ENCODE results near the gene PAK1. TPM values are rescaled to one million over a fixed set of nuclear protein-coding genes. Genes with fewer than 3 reads are reported as not detected.

The PAK1 gene
- total RNA-seq, 2 donors from 2014 or later, result 12.5 to 15.2 TPM

DNA sequence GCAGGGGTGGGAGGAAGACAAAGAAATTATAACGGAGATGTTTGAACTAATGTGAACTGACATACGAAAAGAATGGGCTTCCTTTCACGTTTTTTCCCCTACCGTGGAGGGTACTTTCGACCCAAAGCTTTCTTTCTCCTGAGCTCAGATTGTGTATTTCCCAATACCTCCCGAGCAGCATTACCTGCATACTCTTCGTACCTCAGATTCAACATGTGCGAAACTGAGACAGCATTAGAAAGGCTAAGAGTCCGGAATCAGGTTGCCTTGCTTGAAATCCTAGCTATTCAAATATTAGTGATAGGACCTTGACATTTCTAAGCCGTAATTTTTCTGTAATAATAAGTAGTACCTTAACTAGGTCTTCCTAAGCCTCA, 778 bp upstream of the PAK1 start:
- Histone ChIP-seq H3K36me3 (no peaks in the 10 kb centered on the region), H3K4me3 (peak overlapping the region; percentile 65 to 66), H3K9me3 (no peaks in the 10 kb centered on the region), H3K27me3 (no peaks in the 10 kb centered on the region), H3K27ac (no peak overlapping the region), H3K4me1 (peaks cover 0 to 8% of the 10 kb centered on the region in 2 donors)
- DNase-seq (ENCODE audit: low spot score), result no peak
- TF ChIP-seq, protein P1, sequence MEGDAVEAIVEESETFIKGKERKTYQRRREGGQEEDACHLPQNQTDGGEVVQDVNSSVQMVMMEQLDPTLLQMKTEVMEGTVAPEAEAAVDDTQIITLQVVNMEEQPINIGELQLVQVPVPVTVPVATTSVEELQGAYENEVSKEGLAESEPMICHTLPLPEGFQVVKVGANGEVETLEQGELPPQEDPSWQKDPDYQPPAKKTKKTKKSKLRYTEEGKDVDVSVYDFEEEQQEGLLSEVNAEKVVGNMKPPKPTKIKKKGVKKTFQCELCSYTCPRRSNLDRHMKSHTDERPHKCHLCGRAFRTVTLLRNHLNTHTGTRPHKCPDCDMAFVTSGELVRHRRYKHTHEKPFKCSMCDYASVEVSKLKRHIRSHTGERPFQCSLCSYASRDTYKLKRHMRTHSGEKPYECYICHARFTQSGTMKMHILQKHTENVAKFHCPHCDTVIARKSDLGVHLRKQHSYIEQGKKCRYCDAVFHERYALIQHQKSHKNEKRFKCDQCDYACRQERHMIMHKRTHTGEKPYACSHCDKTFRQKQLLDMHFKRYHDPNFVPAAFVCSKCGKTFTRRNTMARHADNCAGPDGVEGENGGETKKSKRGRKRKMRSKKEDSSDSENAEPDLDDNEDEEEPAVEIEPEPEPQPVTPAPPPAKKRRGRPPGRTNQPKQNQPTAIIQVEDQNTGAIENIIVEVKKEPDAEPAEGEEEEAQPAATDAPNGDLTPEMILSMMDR (IDR thresholded peaks at IDR 0.05), result no peak

DNA sequence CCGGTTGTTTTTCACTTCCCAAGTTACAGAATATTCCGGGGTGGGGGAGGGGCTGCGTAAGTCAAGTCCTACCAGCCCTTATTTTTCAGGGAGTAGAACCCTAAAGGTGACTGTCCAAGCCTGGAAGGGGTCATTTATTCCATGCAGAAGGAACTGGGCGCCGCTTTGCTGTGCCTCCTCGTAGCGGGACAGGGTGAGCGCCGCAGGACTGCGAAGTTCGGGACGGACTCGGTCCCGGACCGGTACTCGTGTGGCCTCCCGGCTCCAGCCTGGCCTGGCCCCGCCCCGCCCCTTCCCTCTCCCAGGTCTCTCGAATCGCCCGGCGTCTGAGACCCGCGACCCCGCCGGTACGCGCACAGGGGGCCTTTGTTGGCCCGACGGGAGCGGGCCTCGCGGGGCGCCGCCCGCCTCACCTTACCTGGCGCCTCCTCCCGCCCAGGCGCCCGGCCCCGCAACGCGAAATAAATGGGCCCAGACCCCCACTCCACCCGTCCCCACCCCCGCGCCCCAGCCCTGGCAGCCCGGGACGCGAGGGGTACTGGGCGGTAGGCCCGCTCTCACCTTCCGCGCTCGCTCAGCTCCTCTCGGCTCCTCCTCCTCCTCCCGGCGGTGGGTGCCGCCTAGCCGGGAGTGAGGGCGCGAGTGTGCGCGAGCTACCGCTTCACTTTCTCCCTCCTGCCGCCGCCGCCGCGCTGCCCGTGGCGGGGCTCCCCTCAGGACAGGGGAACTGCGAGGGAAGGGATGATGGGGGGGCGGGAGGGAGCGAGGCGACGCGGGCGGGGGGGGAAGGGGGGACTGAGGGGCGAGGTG, 698 bp downstream of the PAK1 start:
- Histone ChIP-seq H3K27ac (peak overlapping the region; percentile 48 to 76), H3K9me3 (no peaks in the 10 kb centered on the region), H3K36me3 (no peaks in the 10 kb centered on the region), H3K4me3 (peak overlapping the region; percentile 65 to 66), H3K4me1 (peaks cover 0 to 8% of the 10 kb centered on the region in 2 donors), H3K27me3 (no peaks in the 10 kb centered on the region)
- TF ChIP-seq, protein P1 (IDR thresholded peaks at IDR 0.05), result no peak
- DNase-seq (ENCODE audit: low spot score), result no peak

DNA sequence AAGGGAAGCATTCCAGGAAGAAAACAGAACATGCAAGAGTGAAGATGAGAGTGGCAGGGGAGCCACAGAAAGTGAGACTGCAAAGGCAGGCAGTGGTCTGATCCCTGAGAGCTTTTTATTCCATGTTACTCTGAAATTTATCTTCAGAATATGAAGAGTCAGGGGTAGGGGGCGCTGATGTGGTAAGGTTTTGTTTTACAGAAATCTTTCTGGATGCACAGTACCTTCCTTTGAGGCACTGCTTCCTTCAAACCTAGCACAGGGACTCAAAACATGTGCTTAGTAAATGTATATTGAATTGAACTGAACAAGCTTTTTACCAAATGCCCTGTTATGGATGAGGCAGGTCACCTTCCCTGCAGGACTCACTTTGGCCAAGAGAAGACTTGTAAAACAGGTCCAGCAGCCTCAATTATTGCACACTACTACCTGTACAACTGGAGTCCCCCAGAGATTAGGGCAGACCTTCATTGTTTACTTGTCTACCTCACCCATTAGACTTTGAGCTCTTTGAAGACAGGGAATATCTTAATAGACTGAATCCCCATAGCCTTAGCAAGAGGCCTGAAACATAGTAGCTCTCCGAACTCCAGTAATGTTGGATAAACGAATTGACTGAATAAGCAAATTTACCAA, 2.2 kb downstream of the PAK1 start:
- DNase-seq (ENCODE audit: low spot score), result no peak
- Histone ChIP-seq H3K9me3 (no peaks in the 10 kb centered on the region), H3K4me1 (peaks cover 0 to 8% of the 10 kb centered on the region in 2 donors), H3K36me3 (no peaks in the 10 kb centered on the region), H3K4me3 (no peak overlapping the region), H3K27me3 (no peaks in the 10 kb centered on the region), H3K27ac (no peak overlapping the region)
- TF ChIP-seq, protein P1 (IDR thresholded peaks at IDR 0.05), result peak in 1 of 2 donors; percentile 13

DNA sequence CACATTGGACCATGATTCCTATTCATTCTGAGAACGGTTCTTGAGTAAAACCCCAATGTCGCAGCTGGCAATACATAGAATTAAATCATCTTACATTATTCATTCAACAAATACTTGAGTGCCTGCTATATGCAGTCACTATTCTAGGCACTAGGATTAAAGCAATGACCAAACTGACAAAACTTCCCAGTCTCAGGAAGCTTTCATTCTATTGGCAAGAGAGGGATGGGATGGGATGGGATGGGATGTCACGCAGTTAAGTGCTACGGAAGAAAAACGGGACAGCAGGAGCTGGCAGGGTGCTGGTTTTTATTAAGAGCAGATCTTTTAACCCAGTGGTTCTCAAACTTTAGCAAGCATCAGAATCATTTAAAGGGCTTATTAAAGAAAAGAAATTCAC, 2.9 kb downstream of the PAK1 start:
- no peak for DNase-seq (ENCODE audit: low spot score)
- Histone ChIP-seq H3K4me3 (no peak overlapping the region), H3K9me3 (no peaks in the 10 kb centered on the region), H3K4me1 (peaks cover 0 to 8% of the 10 kb centered on the region in 2 donors), H3K27ac (no peak overlapping the region), H3K27me3 (no peaks in the 10 kb centered on the region), H3K36me3 (no peaks in the 10 kb centered on the region)
- TF ChIP-seq, protein P1 (IDR thresholded peaks at IDR 0.05), result no peak

DNA sequence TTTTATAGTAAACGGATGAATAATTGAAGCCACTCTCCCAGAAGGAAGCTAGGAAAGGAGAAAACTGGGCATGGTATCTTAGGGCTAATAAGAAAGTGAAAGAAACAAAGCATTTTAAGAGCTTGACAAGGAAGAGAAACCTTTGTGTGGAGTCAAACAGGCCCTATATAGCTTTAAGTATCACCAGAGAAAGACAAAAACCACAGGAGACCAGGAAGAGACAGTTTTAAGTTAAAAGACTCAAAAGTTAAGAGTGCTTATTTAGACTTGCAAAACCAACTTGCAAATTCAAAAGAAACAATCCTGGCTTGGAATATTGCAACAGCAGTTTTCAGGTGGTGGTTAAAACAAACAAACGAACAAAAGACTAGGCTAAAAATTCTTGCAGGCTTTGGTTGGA, 3.4 kb downstream of the PAK1 start:
- peaks cover 0 to 8% of the 10 kb centered on the region in 2 donors for H3K4me1 ChIP-seq
- H3K4me3 ChIP-seq, result no peak overlapping the region
- H3K36me3 ChIP-seq, result no peaks in the 10 kb centered on the region
- TF ChIP-seq, protein P1 (IDR thresholded peaks at IDR 0.05), result no peak
- H3K27me3 ChIP-seq, result no peaks in the 10 kb centered on the region
- no peak for DNase-seq (ENCODE audit: low spot score)
- H3K9me3 ChIP-seq, result no peaks in the 10 kb centered on the region
- H3K27ac ChIP-seq, result no peak overlapping the region

Measured in right atrium auricular region (tissue), 2 donors.